Mucosa of gallbladder (tissue), 1 donor: Measurements from ENCODE around the gene AQP12A. TPM values are rescaled to one million over a fixed set of nuclear protein-coding genes. Genes with fewer than 3 reads are reported as not detected.

Experiments used
- DNase-seq: peaks from one replicate; pipeline ENCODE4 v3.0.0-alpha.2; 2020; ENCODE audit warnings: low spot score
- total RNA-seq: library from RNA; stranded (reverse); gene quantifications from one replicate; pipeline ENCODE4 v1.2.1, GENCODE V29; 2021
- donor health status: DM: no; HTN: no; CAD: no.

Gene AQP12A
- total RNA-seq, 1 donor from 2014 or later: not detected

GRCh38 chr2:240722796-240723735 is 31.4 kb downstream of the AQP12A start:
- no peak for DNase-seq

GRCh38 chr2:240723851-240724250 is 32.2 kb downstream of the AQP12A start:
- DNase-seq: no peak

- DNase-seq: no peak
Observed at GRCh38 chr2:240724431-240724830, 32.8 kb downstream of the AQP12A start.

- no peak for DNase-seq
Observed at GRCh38 chr2:240725266-240725665, 33.6 kb downstream of the AQP12A start.

- no peak for DNase-seq
Observed at GRCh38 chr2:240725671-240726070, 34.0 kb downstream of the AQP12A start.

- DNase-seq: no peak
Observed at GRCh38 chr2:240726876-240727275, 35.2 kb downstream of the AQP12A start.

- no peak for DNase-seq
Observed at GRCh38 chr2:240727439-240727838, 35.8 kb downstream of the AQP12A start.

- DNase-seq: no peak
Observed at GRCh38 chr2:240727913-240728312, 36.2 kb downstream of the AQP12A start.

GRCh38 chr2:240728361-240728760 is 36.7 kb downstream of the AQP12A start:
- DNase-seq: no peak

GRCh38 chr2:240728827-240729226 is 37.2 kb downstream of the AQP12A start:
- no peak for DNase-seq

- DNase-seq: no peak
Observed at GRCh38 chr2:240730501-240731177, 39.0 kb downstream of the AQP12A start.

GRCh38 chr2:240731178-240731545 is 39.5 kb downstream of the AQP12A start:
- DNase-seq: no peak

- DNase-seq: no peak
Observed at GRCh38 chr2:240732184-240732583, 40.5 kb downstream of the AQP12A start.

- no peak for DNase-seq
Observed at GRCh38 chr2:240732911-240733622, 41.4 kb downstream of the AQP12A start.

- no peak for DNase-seq
Observed at GRCh38 chr2:240733803-240734495, 42.3 kb downstream of the AQP12A start.

- DNase-seq: no peak
Observed at GRCh38 chr2:240734756-240735155, 43.1 kb downstream of the AQP12A start.

- no peak for DNase-seq
Observed at GRCh38 chr2:240735476-240735875, 43.8 kb downstream of the AQP12A start.

- no peak for DNase-seq
Observed at GRCh38 chr2:240736281-240737250, 44.9 kb downstream of the AQP12A start.

GRCh38 chr2:240737512-240737911 is 45.8 kb downstream of the AQP12A start:
- no peak for DNase-seq

- no peak for DNase-seq
Observed at GRCh38 chr2:240737958-240738357, 46.3 kb downstream of the AQP12A start.

GRCh38 chr2:240739797-240740196 is 48.1 kb downstream of the AQP12A start:
- no peak for DNase-seq
